Measurements from ENCODE around the gene FLCN. TPM values are rescaled to one million over a fixed set of nuclear protein-coding genes. Genes with fewer than 3 reads are reported as not detected.

FLCN gene
- total and polyA plus RNA-seq, 2 of the 13 experiments (the other 11 are each of a cell fraction or from before 2014, with no cell fraction given) = 16.6 to 24.9 TPM

- ChIA-PET POLR2A (no interaction called here), CTCF (ENCODE audit: low intra/inter-chr PET ratio, low total read pairs) (no interaction called here)
- WGBS (ENCODE audit: low lambda C conversion rate) = 99% methylated on average over 13 of the region's 22 CpGs
- H3K9ac ChIP-seq (ENCODE audit: insufficient read depth, low read depth, low read length) = no peak overlapping the region
- H2AFZ ChIP-seq (ENCODE audit: low read length) = no peak overlapping the region
- no peak for TF ChIP-seq DNMT1 (CRISPR knock-in tag; IDR thresholded peaks at IDR 0.05)
- TF ChIP-seq HDAC1 (CRISPR knock-in tag; IDR thresholded peaks at IDR 0.05) = no peak
- no peak for TF ChIP-seq SP1 (IDR thresholded peaks at IDR 0.05)
- TF ChIP-seq SP1 (CRISPR knock-in tag; IDR thresholded peaks at IDR 0.05) = no peak
- TF ChIP-seq RNF2 (conservative IDR thresholded peaks at IDR 0.05; ENCODE audit: low read depth) = no peak
- no peak for TF ChIP-seq GTF2F1 (IDR thresholded peaks at IDR 0.05; ENCODE audit: low read length)
- no peaks in the 10 kb centered on the region for H4K20me1 ChIP-seq (ENCODE audit: insufficient read depth, low read length)
- no peak overlapping the region for H3K4me3 ChIP-seq (replicated peaks in 1 of 3; ENCODE audit: insufficient read depth in 1 of 3, low read depth in 2 of 3, low read length in 3 of 3)
- no peaks in the 10 kb centered on the region for H3K9me3 ChIP-seq (ENCODE audit: low read length)
- H3K4me2 ChIP-seq (ENCODE audit: low read depth, low read length) = no peak overlapping the region
- no peak for DNase-seq (ENCODE audit: low spot score)
- H3K36me3 ChIP-seq (replicated peaks in 1 of 2; ENCODE audit: control insufficient read depth in 1 of 2, insufficient read depth in 2 of 2, low read length in 2 of 2) = peaks cover 51 to 90% of the 10 kb centered on the region in 2 experiments
- H3K4me1 ChIP-seq (ENCODE audit: insufficient read depth, low read length) = no peaks in the 10 kb centered on the region
- intact Hi-C loops (cut with micrococcal nuclease; ENCODE audit: unreplicated experiment) (no loop called here), in situ Hi-C loops (cut with HindIII; ENCODE audit: extremely low pct_ligation_motif_present, low pct_unique_long_range_greater_than_20kb) (no loop called here)
- ATAC-seq = no peak
- BruUV-seq (replicated peaks) = no TSS peak
- no peak overlapping the region for H3K27ac ChIP-seq (ENCODE audit: extremely low read length, insufficient read depth, low read length)
- no peak for FAIRE-seq
- H3K27me3 ChIP-seq (ENCODE audit: control insufficient read depth in 1 of 2, insufficient read depth in 2 of 2, low read length in 2 of 2) = no peaks in the 10 kb centered on the region
- H3K79me2 ChIP-seq (ENCODE audit: insufficient read depth, low read length) = no peaks in the 10 kb centered on the region
Observed at GRCh38 chr17:17221329-17221728, 15.6 kb downstream of the FLCN start.

- no peaks in the 10 kb centered on the region for H3K27me3 ChIP-seq (ENCODE audit: control insufficient read depth in 1 of 2, insufficient read depth in 2 of 2, low read length in 2 of 2)
- TF ChIP-seq GLMP (CRISPR knock-in tag; IDR thresholded peaks at IDR 0.05; ENCODE audit: borderline replicate concordance) (no peak), ZSCAN9 (CRISPR knock-in tag; IDR thresholded peaks at IDR 0.05; ENCODE audit: borderline replicate concordance) (no peak), MNT (IDR thresholded peaks at IDR 0.05) (no peak), ATRX (CRISPR knock-in tag; IDR thresholded peaks at IDR 0.05; ENCODE audit: borderline replicate concordance) (no peak), HOXD1 (CRISPR knock-in tag; IDR thresholded peaks at IDR 0.05) (no peak), ZNF232 (CRISPR knock-in tag; IDR thresholded peaks at IDR 0.05; ENCODE audit: borderline replicate concordance) (no peak), ZNF724P (CRISPR knock-in tag; IDR thresholded peaks at IDR 0.05; ENCODE audit: borderline replicate concordance) (no peak), ZBTB39 (CRISPR knock-in tag; IDR thresholded peaks at IDR 0.05) (no peak)
- H3K4me3 ChIP-seq (replicated peaks in 1 of 3; ENCODE audit: insufficient read depth in 1 of 3, low read depth in 2 of 3, low read length in 3 of 3) = no peak overlapping the region
- no peak overlapping the region for H3K27ac ChIP-seq (ENCODE audit: extremely low read length, insufficient read depth, low read length)
- no peaks in the 10 kb centered on the region for H4K20me1 ChIP-seq (ENCODE audit: insufficient read depth, low read length)
- no TSS peak for BruUV-seq (replicated peaks)
- in situ Hi-C loops (cut with HindIII; ENCODE audit: extremely low pct_ligation_motif_present, low pct_unique_long_range_greater_than_20kb) = no loop called here
- intact Hi-C loops (cut with micrococcal nuclease; ENCODE audit: unreplicated experiment) = no loop called here
- H3K4me1 ChIP-seq (ENCODE audit: insufficient read depth, low read length) = no peaks in the 10 kb centered on the region
- no peak overlapping the region for H2AFZ ChIP-seq (ENCODE audit: low read length)
- H3K36me3 ChIP-seq (replicated peaks in 1 of 2; ENCODE audit: control insufficient read depth in 1 of 2, insufficient read depth in 2 of 2, low read length in 2 of 2) = peaks cover 52 to 90% of the 10 kb centered on the region in 2 experiments
- POLR2A ChIA-PET = no interaction called here
- ATAC-seq = no peak
- CTCF ChIA-PET (ENCODE audit: low intra/inter-chr PET ratio, low total read pairs) = no interaction called here
- WGBS (ENCODE audit: low lambda C conversion rate) = 100% methylated on average over 6 of the region's 8 CpGs
- no peak for DNase-seq (ENCODE audit: low spot score)
- H3K4me2 ChIP-seq (ENCODE audit: low read depth, low read length) = no peak overlapping the region
- no peak overlapping the region for H3K9ac ChIP-seq (ENCODE audit: insufficient read depth, low read depth, low read length)
- FAIRE-seq = no peak
- H3K79me2 ChIP-seq (ENCODE audit: insufficient read depth, low read length) = no peaks in the 10 kb centered on the region
- H3K9me3 ChIP-seq (ENCODE audit: low read length) = no peaks in the 10 kb centered on the region
Observed at GRCh38 chr17:17220529-17220928, 16.4 kb downstream of the FLCN start.
